ENCODE data around the gene NR0B1. TPM values are rescaled to one million over a fixed set of nuclear protein-coding genes. Genes with fewer than 3 reads are reported as not detected.

Gene NR0B1
- total RNA-seq: under 0.01 TPM in 1 of 2 replicates, not detected in the other

GRCh38 chrX:30309139-30309571 is at the start of gene NR0B1:
Gene NR0B1, minus strand, starts transcription at chrX:30309390. Its CDS starts 27 bp downstream, at chrX:30309363.

Other genes starting within 250 kb of the NR0B1 start
- not detected in 2 replicates for gene MAGEB2, start 93.8 kb downstream of the NR0B1 start, total RNA-seq
- not detected in 2 replicates for gene MAGEB3, start 78.7 kb downstream of the NR0B1 start, total RNA-seq
- not detected in 2 replicates for gene MAGEB4, start 67.4 kb downstream of the NR0B1 start, total RNA-seq
- not detected in 2 replicates for gene MAGEB1, start 62.2 kb downstream of the NR0B1 start, total RNA-seq